HEK293 (cell line): ENCODE measurements around the gene CLNK.

ENCODE experiments used
- CTCF ChIA-PET: fragments of 350-600 bp; formaldehyde crosslinking; extraction: SDS; loops from one replicate; lab custom pipeline; 2021; ENCODE audit warnings: antibody characterized with exemption; lab: Yijun Ruan, JAX
- POLR2A ChIA-PET: fragments of 300-600 bp; formaldehyde crosslinking; extraction: SDS; loops from one replicate; lab custom pipeline; 2020; ENCODE audit warnings: antibody characterized with exemption, inconsistent platforms; lab: Yijun Ruan, JAX
- H3K27ac ChIP-seq: fragments of 200-500 bp; sonication (Bioruptor generic); 2 replicates; pipeline ENCODE4 v1.5.1; 2014; ENCODE audit warnings: low read depth, low read length, control low read depth, inconsistent platforms; ENCODE audit errors: extremely low read depth
- H3K36me3 ChIP-seq, 2 experiments: fragments of 200-500 bp in 1 of 2; sonication (Bioruptor generic) in 1 of 2; 1 replicate in 1 of 2; 2 replicates in 1 of 2; pipeline ENCODE4 v1.5.1; 2014 to 2017; ENCODE audit warnings: inconsistent platforms in 2 of 2, low read length in 2 of 2; ENCODE audit not compliant: control insufficient read depth in 2 of 2, insufficient read depth in 1 of 2
- H3K4me1 ChIP-seq: fragments of 200-500 bp; sonication (Bioruptor generic); 2 replicates; pipeline ENCODE4 v1.5.1; 2014; ENCODE audit warnings: mild to moderate bottlenecking, low read length, inconsistent platforms; ENCODE audit not compliant: control insufficient read depth, insufficient read depth
- H3K4me3 ChIP-seq: 2 replicates; pipeline ENCODE4 v1.5.1; 2011; ENCODE audit warnings: low read depth, mild to moderate bottlenecking, control low read depth, low read length, moderate library complexity
- H3K9me3 ChIP-seq: fragments of 200-500 bp; sonication (Bioruptor generic); 2 replicates; pipeline ENCODE4 v1.5.1; 2014; ENCODE audit warnings: low read depth, low read length, inconsistent platforms; ENCODE audit not compliant: control insufficient read depth, insufficient read depth
- BCL11A ChIP-seq: fragments of 450-650 bp; formaldehyde crosslinking; IDR thresholded peaks from 2 replicates; pipeline ENCODE4 v1.5.1; 2016; ENCODE audit warnings: low read depth, missing biosample characterization, missing genetic modification characterization
- GLIS1 ChIP-seq: fragments of 450-650 bp; formaldehyde crosslinking; IDR thresholded peaks from 2 replicates; pipeline ENCODE4 v1.5.1; 2016; ENCODE audit warnings: missing biosample characterization, missing genetic modification characterization
- HIC1 ChIP-seq: fragments of 450-650 bp; formaldehyde crosslinking; IDR thresholded peaks from 2 replicates; pipeline ENCODE4 v1.5.1; 2016; ENCODE audit warnings: missing biosample characterization, missing genetic modification characterization
- KLF17 ChIP-seq: fragments of 450-650 bp; formaldehyde crosslinking; IDR thresholded peaks from 2 replicates; pipeline ENCODE4 v1.5.1; 2016; ENCODE audit warnings: missing biosample characterization, missing genetic modification characterization
- MYNN ChIP-seq: fragments of 450-650 bp; formaldehyde crosslinking; IDR thresholded peaks from 2 replicates; pipeline ENCODE4 v1.5.1; 2016; ENCODE audit warnings: missing biosample characterization, missing genetic modification characterization, borderline replicate concordance
- MZF1 ChIP-seq: fragments of 450-650 bp; formaldehyde crosslinking; IDR thresholded peaks from 2 replicates; pipeline ENCODE4 v1.5.1; 2017; ENCODE audit warnings: missing biosample characterization, missing genetic modification characterization, borderline replicate concordance
- OSR2 ChIP-seq: fragments of 450-650 bp; formaldehyde crosslinking; IDR thresholded peaks from 2 replicates; pipeline ENCODE4 v1.5.1; 2016; ENCODE audit warnings: missing biosample characterization, missing genetic modification characterization
- SETDB1 ChIP-seq: IDR thresholded peaks from one replicate; pipeline ENCODE4 v1.6.1; 2017; ENCODE audit warnings: mild to moderate bottlenecking, low read length, moderate library complexity, mixed read lengths; ENCODE audit not compliant: insufficient read length
- TRIM28 ChIP-seq: IDR thresholded peaks from 2 replicates; pipeline ENCODE4 v1.6.1; 2011; ENCODE audit warnings: low read length, control low read depth, borderline replicate concordance
- WT1 ChIP-seq: fragments of 450-650 bp; formaldehyde crosslinking; IDR thresholded peaks from 2 replicates; pipeline ENCODE4 v1.5.1; 2016; ENCODE audit warnings: missing biosample characterization, missing genetic modification characterization
- ZBTB48 ChIP-seq: fragments of 450-650 bp; formaldehyde crosslinking; IDR thresholded peaks from 2 replicates; pipeline ENCODE4 v1.5.1; 2016; ENCODE audit warnings: missing biosample characterization, missing genetic modification characterization
- ZBTB8A ChIP-seq: fragments of 450-650 bp; formaldehyde crosslinking; IDR thresholded peaks from 2 replicates; pipeline ENCODE4 v1.5.1; 2016; ENCODE audit warnings: missing biosample characterization, missing genetic modification characterization
- ZIC2 ChIP-seq: fragments of 450-650 bp; formaldehyde crosslinking; IDR thresholded peaks from 2 replicates; pipeline ENCODE4 v1.5.1; 2016; ENCODE audit warnings: missing biosample characterization, missing genetic modification characterization
- ZNF138 ChIP-seq: fragments of 450-650 bp; formaldehyde crosslinking; IDR thresholded peaks from 2 replicates; pipeline ENCODE4 v1.5.1; 2016; ENCODE audit warnings: missing biosample characterization, missing genetic modification characterization, borderline replicate concordance
- ZNF157 ChIP-seq: fragments of 450-650 bp; formaldehyde crosslinking; IDR thresholded peaks from 2 replicates; pipeline ENCODE4 v1.5.1; 2016; ENCODE audit warnings: missing biosample characterization, missing genetic modification characterization
- ZNF416 ChIP-seq: fragments of 450-650 bp; formaldehyde crosslinking; IDR thresholded peaks from 2 replicates; pipeline ENCODE4 v1.5.1; 2016; ENCODE audit warnings: missing biosample characterization, missing genetic modification characterization
- ZNF639 ChIP-seq: fragments of 450-650 bp; formaldehyde crosslinking; IDR thresholded peaks from 2 replicates; pipeline ENCODE4 v1.5.1; 2016; ENCODE audit warnings: missing biosample characterization, missing genetic modification characterization
- ZNF664 ChIP-seq: fragments of 450-650 bp; formaldehyde crosslinking; IDR thresholded peaks from 2 replicates; pipeline ENCODE4 v1.5.1; 2016; ENCODE audit warnings: missing biosample characterization, missing genetic modification characterization
- TF ChIP-seq, protein P1 (sequence below): fragments of 450-650 bp; formaldehyde crosslinking; conservative IDR thresholded peaks from 2 replicates; pipeline ENCODE4 v1.5.1; 2016; ENCODE audit warnings: low read depth, missing biosample characterization, missing genetic modification characterization
- TF ChIP-seq, protein P2 (sequence below): fragments of 450-650 bp; IDR thresholded peaks from 2 replicates; pipeline ENCODE4 v1.5.1; 2018; ENCODE audit warnings: missing biosample characterization, mild to moderate bottlenecking, missing genetic modification characterization
- TF ChIP-seq, protein P3 (sequence below): fragments of 450-650 bp; formaldehyde crosslinking; IDR thresholded peaks from 2 replicates; pipeline ENCODE4 v1.5.1; 2016; ENCODE audit warnings: missing biosample characterization, missing genetic modification characterization
- TF ChIP-seq, protein P4 (sequence below): fragments of 450-650 bp; formaldehyde crosslinking; IDR thresholded peaks from 2 replicates; pipeline ENCODE4 v1.5.1; 2017; ENCODE audit warnings: missing biosample characterization, mild to moderate bottlenecking, missing genetic modification characterization, moderate library complexity

The CLNK gene

GRCh38 chr4:10620935-10621488 lies 63.6 kb downstream of the CLNK start:
- CTCF ChIA-PET, result interaction anchor here (0.6 to 1.8 kb wide), 3 partner anchors 22 to 803 kb away, joined by 3 to 5 read pairs (median 3); no protein-coding TSS in a partner anchor
- Histone ChIP-seq H3K36me3 (no peaks in the 10 kb centered on the region), H3K27ac (no peak overlapping the region; the same call in 1 of the 2 replicates), H3K4me1 (peaks cover 3% of the 10 kb centered on the region; the same call in 1 of the 2 replicates), H3K4me3 (no peak overlapping the region)
- TF ChIP-seq ZNF416 (tag by site-specific recombination), result no peak
- TF ChIP-seq ZBTB48, result no peak
- no peak for TF ChIP-seq ZNF157 (tag by site-specific recombination)
- TF ChIP-seq ZNF138 (tag by site-specific recombination), result no peak
- TF ChIP-seq, protein P1, sequence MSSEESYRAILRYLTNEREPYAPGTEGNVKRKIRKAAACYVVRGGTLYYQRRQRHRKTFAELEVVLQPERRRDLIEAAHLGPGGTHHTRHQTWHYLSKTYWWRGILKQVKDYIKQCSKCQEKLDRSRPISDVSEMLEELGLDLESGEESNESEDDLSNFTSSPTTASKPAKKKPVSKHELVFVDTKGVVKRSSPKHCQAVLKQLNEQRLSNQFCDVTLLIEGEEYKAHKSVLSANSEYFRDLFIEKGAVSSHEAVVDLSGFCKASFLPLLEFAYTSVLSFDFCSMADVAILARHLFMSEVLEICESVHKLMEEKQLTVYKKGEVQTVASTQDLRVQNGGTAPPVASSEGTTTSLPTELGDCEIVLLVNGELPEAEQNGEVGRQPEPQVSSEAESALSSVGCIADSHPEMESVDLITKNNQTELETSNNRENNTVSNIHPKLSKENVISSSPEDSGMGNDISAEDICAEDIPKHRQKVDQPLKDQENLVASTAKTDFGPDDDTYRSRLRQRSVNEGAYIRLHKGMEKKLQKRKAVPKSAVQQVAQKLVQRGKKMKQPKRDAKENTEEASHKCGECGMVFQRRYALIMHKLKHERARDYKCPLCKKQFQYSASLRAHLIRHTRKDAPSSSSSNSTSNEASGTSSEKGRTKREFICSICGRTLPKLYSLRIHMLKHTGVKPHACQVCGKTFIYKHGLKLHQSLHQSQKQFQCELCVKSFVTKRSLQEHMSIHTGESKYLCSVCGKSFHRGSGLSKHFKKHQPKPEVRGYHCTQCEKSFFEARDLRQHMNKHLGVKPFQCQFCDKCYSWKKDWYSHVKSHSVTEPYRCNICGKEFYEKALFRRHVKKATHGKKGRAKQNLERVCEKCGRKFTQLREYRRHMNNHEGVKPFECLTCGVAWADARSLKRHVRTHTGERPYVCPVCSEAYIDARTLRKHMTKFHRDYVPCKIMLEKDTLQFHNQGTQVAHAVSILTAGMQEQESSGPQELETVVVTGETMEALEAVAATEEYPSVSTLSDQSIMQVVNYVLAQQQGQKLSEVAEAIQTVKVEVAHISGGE (tag by site-specific recombination), result no peak
- no peak for TF ChIP-seq ZNF664 (tag by site-specific recombination)
- TF ChIP-seq HIC1 (tag by site-specific recombination), result 0 out of 2 replicates have a peak, but pooled peaks have one; percentile 10
- TF ChIP-seq WT1 (tag by site-specific recombination), result no peak
- TF ChIP-seq BCL11A, result no peak
- peak; percentile 56; the same call in 1 of the 2 replicates for TF ChIP-seq OSR2 (tag by site-specific recombination)
- TF ChIP-seq, protein P2, sequence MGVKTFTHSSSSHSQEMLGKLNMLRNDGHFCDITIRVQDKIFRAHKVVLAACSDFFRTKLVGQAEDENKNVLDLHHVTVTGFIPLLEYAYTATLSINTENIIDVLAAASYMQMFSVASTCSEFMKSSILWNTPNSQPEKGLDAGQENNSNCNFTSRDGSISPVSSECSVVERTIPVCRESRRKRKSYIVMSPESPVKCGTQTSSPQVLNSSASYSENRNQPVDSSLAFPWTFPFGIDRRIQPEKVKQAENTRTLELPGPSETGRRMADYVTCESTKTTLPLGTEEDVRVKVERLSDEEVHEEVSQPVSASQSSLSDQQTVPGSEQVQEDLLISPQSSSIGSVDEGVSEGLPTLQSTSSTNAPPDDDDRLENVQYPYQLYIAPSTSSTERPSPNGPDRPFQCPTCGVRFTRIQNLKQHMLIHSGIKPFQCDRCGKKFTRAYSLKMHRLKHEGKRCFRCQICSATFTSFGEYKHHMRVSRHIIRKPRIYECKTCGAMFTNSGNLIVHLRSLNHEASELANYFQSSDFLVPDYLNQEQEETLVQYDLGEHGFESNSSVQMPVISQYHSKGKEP (tag by site-specific recombination), result 0 out of 2 replicates have a peak, but pooled peaks have one; percentile 2
- no peak for TF ChIP-seq ZNF639 (tag by site-specific recombination)
- peak; percentile 54; the same call in 1 of the 2 replicates for TF ChIP-seq MZF1 (tag by site-specific recombination)
- TF ChIP-seq, protein P3, sequence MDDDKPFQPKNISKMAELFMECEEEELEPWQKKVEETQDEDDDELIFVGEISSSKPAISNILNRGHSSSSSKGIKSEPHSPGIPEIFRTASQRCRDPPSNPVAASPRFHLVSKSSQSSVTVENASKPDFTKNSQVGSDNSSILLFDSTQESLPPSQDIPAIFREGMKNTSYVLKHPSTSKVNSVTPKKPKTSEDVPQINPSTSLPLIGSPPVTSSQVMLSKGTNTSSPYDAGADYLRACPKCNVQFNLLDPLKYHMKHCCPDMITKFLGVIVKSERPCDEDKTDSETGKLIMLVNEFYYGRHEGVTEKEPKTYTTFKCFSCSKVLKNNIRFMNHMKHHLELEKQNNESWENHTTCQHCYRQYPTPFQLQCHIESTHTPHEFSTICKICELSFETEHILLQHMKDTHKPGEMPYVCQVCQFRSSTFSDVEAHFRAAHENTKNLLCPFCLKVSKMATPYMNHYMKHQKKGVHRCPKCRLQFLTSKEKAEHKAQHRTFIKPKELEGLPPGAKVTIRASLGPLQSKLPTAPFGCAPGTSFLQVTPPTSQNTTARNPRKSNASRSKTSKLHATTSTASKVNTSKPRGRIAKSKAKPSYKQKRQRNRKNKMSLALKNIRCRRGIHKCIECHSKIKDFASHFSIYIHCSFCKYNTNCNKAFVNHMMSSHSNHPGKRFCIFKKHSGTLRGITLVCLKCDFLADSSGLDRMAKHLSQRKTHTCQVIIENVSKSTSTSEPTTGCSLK (tag by site-specific recombination), result no peak
- no peak for TF ChIP-seq TRIM28
- no peak for TF ChIP-seq KLF17 (tag by site-specific recombination)
- TF ChIP-seq, protein P4, sequence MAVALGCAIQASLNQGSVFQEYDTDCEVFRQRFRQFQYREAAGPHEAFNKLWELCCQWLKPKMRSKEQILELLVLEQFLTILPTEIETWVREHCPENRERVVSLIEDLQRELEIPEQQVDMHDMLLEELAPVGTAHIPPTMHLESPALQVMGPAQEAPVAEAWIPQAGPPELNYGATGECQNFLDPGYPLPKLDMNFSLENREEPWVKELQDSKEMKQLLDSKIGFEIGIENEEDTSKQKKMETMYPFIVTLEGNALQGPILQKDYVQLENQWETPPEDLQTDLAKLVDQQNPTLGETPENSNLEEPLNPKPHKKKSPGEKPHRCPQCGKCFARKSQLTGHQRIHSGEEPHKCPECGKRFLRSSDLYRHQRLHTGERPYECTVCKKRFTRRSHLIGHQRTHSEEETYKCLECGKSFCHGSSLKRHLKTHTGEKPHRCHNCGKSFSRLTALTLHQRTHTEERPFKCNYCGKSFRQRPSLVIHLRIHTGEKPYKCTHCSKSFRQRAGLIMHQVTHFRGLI, result no peak
- TF ChIP-seq ZIC2 (tag by site-specific recombination), result no peak
- no peak for TF ChIP-seq ZBTB8A
- no peak for TF ChIP-seq SETDB1
- no peak for TF ChIP-seq MYNN (tag by site-specific recombination)
- TF ChIP-seq GLIS1 (tag by site-specific recombination), result peak; percentile 84
- TF ChIP-seq, all 188 proteins: peak for 5
- POLR2A ChIA-PET, result no interaction called here
- no peaks in the 10 kb centered on the region for H3K9me3 ChIP-seq
